Subcutaneous abdominal adipose tissue (tissue), 5 donors: ENCODE results near the gene LINC00237.
A peak's percentile ranks its signal among the peaks of the same experiment; 100 is the strongest.

Source experiments
- H3K27ac ChIP-seq: one replicate; pipeline ENCODE4 v1.7.0; 2013; ENCODE audit warnings: low read depth, mild to moderate bottlenecking, inconsistent platforms, low read length, moderate library complexity
- H3K27me3 ChIP-seq, 5 donors: one replicate each; pipeline ENCODE4 v1.7.0; 2013; ENCODE audit warnings: low read length in 5 of 5, inconsistent platforms in 1 of 5; ENCODE audit not compliant: control insufficient read depth in 5 of 5, insufficient read depth in 4 of 5
- H3K36me3 ChIP-seq, 5 donors: one replicate each; pipeline ENCODE4 v1.7.0; 2013; ENCODE audit warnings: low read length in 5 of 5; ENCODE audit not compliant: control insufficient read depth in 5 of 5, insufficient read depth in 5 of 5
- H3K4me1 ChIP-seq, 5 donors: one replicate each; pipeline ENCODE4 v1.7.0; 2013; ENCODE audit warnings: low read length in 5 of 5, mild to moderate bottlenecking in 3 of 5, moderate library complexity in 1 of 5; ENCODE audit not compliant: control insufficient read depth in 5 of 5, insufficient read depth in 5 of 5
- H3K4me3 ChIP-seq, 5 donors: one replicate each; pipeline ENCODE4 v1.7.0; 2013; ENCODE audit warnings: low read length in 5 of 5, low read depth in 1 of 5
- H3K9ac ChIP-seq, 5 donors: one replicate each; pipeline ENCODE4 v1.7.0; 2013; ENCODE audit warnings: low read length in 5 of 5, mild to moderate bottlenecking in 4 of 5, moderate library complexity in 3 of 5
- H3K9me3 ChIP-seq, 5 donors: one replicate each; pipeline ENCODE4 v1.7.0; 2013; ENCODE audit warnings: low read length in 5 of 5; ENCODE audit not compliant: control insufficient read depth in 5 of 5
- donor health status: healthy.
- donor health status: healthy.
- donor health status: healthy.
- donor health status: healthy.
- donor health status: healthy.

Gene LINC00237

GRCh38 chr20:21139881-21140566 lies 33.9 kb upstream of the LINC00237 start:
- H3K9me3 ChIP-seq, result no peaks in the 10 kb centered on the region
- H3K4me1 ChIP-seq, result no peaks in the 10 kb centered on the region
- no peak overlapping the region for H3K27ac ChIP-seq
- no peak overlapping the region for H3K4me3 ChIP-seq
- no peak overlapping the region for H3K9ac ChIP-seq
- H3K36me3 ChIP-seq, result peaks cover 5 to 29% (median 17%) of the 10 kb centered on the region in 5 donors
- H3K27me3 ChIP-seq, result no peaks in the 10 kb centered on the region

GRCh38 chr20:21137078-21137477 lies 30.9 kb upstream of the LINC00237 start:
- peaks cover 5 to 38% (median 26%) of the 10 kb centered on the region in 5 donors for H3K36me3 ChIP-seq

GRCh38 chr20:21136015-21136732 lies 30.0 kb upstream of the LINC00237 start:
- H3K36me3 ChIP-seq, result peaks cover 5 to 33% (median 21%) of the 10 kb centered on the region in 5 donors
- H3K9ac ChIP-seq, result no peak overlapping the region
- H3K9me3 ChIP-seq, result no peaks in the 10 kb centered on the region
- H3K4me3 ChIP-seq, result no peak overlapping the region
- no peaks in the 10 kb centered on the region for H3K4me1 ChIP-seq
- H3K27me3 ChIP-seq, result no peaks in the 10 kb centered on the region
- no peak overlapping the region for H3K27ac ChIP-seq

More at GRCh38 chr20:21137078-21137477, 30.9 kb upstream of the LINC00237 start:
- Histone ChIP-seq H3K9me3 (no peaks in the 10 kb centered on the region), H3K4me3 (no peak overlapping the region), H3K27ac (no peak overlapping the region), H3K9ac (no peak overlapping the region), H3K27me3 (no peaks in the 10 kb centered on the region), H3K4me1 (no peaks in the 10 kb centered on the region)

- Histone ChIP-seq H3K4me3 (no peak overlapping the region), H3K9ac (no peak overlapping the region), H3K4me1 (no peaks in the 10 kb centered on the region), H3K9me3 (no peaks in the 10 kb centered on the region), H3K27ac (no peak overlapping the region), H3K36me3 (peaks cover 5 to 31% (median 17%) of the 10 kb centered on the region in 5 donors), H3K27me3 (no peaks in the 10 kb centered on the region)
These were observed 28.8 kb upstream of the LINC00237 start for GRCh38 chr20:21134883-21135493.

- Histone ChIP-seq H3K9ac (no peak overlapping the region), H3K4me1 (no peaks in the 10 kb centered on the region), H3K27me3 (no peaks in the 10 kb centered on the region), H3K9me3 (no peaks in the 10 kb centered on the region), H3K4me3 (no peak overlapping the region), H3K36me3 (peaks cover 5 to 27% (median 15%) of the 10 kb centered on the region in 5 donors), H3K27ac (no peak overlapping the region)
These were observed 27.9 kb upstream of the LINC00237 start for GRCh38 chr20:21133917-21134622.

GRCh38 chr20:21133404-21133803 lies 27.2 kb upstream of the LINC00237 start:
- Histone ChIP-seq H3K36me3 (peaks cover 3 to 27% (median 15%) of the 10 kb centered on the region in 5 donors), H3K27ac (no peak overlapping the region), H3K9ac (no peak overlapping the region), H3K27me3 (no peaks in the 10 kb centered on the region), H3K9me3 (no peaks in the 10 kb centered on the region), H3K4me3 (no peak overlapping the region), H3K4me1 (no peaks in the 10 kb centered on the region)

- Histone ChIP-seq H3K27me3 (no peaks in the 10 kb centered on the region), H3K9ac (no peak overlapping the region), H3K4me1 (peaks cover 0 to 21% (median 15%) of the 10 kb centered on the region in 5 donors), H3K27ac (no peak overlapping the region), H3K4me3 (no peak overlapping the region), H3K36me3 (peaks cover 0 to 12% (median 10%) of the 10 kb centered on the region in 5 donors), H3K9me3 (no peaks in the 10 kb centered on the region)
These were observed 23.7 kb upstream of the LINC00237 start for GRCh38 chr20:21129861-21130260.

GRCh38 chr20:21127201-21127981 lies 21.2 kb upstream of the LINC00237 start:
- no peak overlapping the region for H3K27ac ChIP-seq
- H3K9ac ChIP-seq, result peak overlapping the region in 4 of 5 donors; percentile 26 to 88 (median 76)

GRCh38 chr20:21126581-21126870 lies 20.4 kb upstream of the LINC00237 start:
- peak overlapping the region; percentile 69 to 92 (median 87) for H3K4me3 ChIP-seq
- H3K27me3 ChIP-seq, result no peaks in the 10 kb centered on the region
- peak overlapping the region; percentile 71 to 91 (median 81) for H3K9ac ChIP-seq
- peaks cover 0 to 2% (median under 1%) of the 10 kb centered on the region in 5 donors for H3K36me3 ChIP-seq
- peak overlapping the region; percentile 65 for H3K27ac ChIP-seq
- H3K9me3 ChIP-seq, result no peaks in the 10 kb centered on the region
- peaks cover 0 to 21% (median 15%) of the 10 kb centered on the region in 5 donors for H3K4me1 ChIP-seq

More at GRCh38 chr20:21127201-21127981, 21.2 kb upstream of the LINC00237 start:
- peaks cover 0 to 21% (median 15%) of the 10 kb centered on the region in 5 donors for H3K4me1 ChIP-seq
- no peaks in the 10 kb centered on the region for H3K27me3 ChIP-seq
- H3K9me3 ChIP-seq, result no peaks in the 10 kb centered on the region
- peaks cover 0 to 4% (median 2%) of the 10 kb centered on the region in 5 donors for H3K36me3 ChIP-seq
- peak overlapping the region in 4 of 5 donors; percentile 83 to 92 (median 88) for H3K4me3 ChIP-seq
